Measurements from ENCODE around the gene RAI1.

GRCh38 chr17:17701112-17701511 lies 19.9 kb downstream of the RAI1 start:
- TF ChIP-seq CTCF (IDR thresholded peaks at IDR 0.05), result no peak
- TF ChIP-seq POLR2A (IDR thresholded peaks at IDR 0.05), result no peak

Data from esophagus squamous epithelium (tissue), 4 donors.